Thyroid gland (tissue), 4 donors: ENCODE results near the gene RAB21.

Source experiments
- POLR2A ChIP-seq, 2 donors: fragments of 450-650 bp; IDR thresholded peaks; one replicate each; pipeline ENCODE4 v1.6.1; 2017; ENCODE audit warnings: antibody characterized with exemption in 2 of 2, mild to moderate bottlenecking in 2 of 2, moderate library complexity in 1 of 2
- TF ChIP-seq, protein P1 (sequence below), 6 experiments: fragments of 200-600 bp in 3 of 6; fragments of 450-650 bp in 3 of 6; sonication (generic) in 3 of 6; IDR thresholded peaks; one replicate each; pipeline ENCODE4 v1.5.1; 2016 to 2019; ENCODE audit warnings: antibody characterized with exemption in 6 of 6, mild to moderate bottlenecking in 2 of 6, inconsistent platforms in 1 of 6, moderate library complexity in 1 of 6

DNA sequence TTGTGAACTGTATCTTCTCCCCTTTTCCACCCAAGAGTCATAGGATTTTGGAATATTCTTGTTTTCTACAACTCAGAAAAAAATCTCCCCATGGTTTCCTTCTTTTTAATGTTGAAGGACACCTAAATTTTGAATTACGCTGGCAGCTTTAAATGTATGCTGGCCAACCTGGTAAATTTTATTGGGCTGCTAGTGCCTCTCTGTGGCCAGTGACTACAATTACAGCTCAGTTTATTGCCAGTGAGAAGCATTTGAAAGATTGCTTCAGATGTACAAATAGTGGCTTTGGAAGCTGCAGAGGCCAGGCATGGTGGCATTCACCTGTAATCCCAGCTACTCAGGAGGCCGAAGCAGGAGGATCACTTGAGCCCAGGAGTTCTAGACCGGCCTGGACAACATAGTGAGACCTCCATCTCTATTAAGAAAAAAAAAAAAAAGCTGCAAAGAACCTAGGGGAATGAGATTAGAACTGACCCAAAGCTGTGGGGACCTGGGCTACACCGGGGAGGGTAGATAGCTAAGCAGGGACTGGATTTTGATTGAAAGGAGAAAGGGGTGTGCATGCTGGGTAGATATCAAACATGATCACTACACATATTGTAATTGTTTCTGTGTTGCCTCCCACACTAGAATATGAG lies 7.6 kb upstream of the RAB21 start:
- TF ChIP-seq POLR2A (IDR thresholded peaks at IDR 0.05) = no peak
- TF ChIP-seq, protein P1, sequence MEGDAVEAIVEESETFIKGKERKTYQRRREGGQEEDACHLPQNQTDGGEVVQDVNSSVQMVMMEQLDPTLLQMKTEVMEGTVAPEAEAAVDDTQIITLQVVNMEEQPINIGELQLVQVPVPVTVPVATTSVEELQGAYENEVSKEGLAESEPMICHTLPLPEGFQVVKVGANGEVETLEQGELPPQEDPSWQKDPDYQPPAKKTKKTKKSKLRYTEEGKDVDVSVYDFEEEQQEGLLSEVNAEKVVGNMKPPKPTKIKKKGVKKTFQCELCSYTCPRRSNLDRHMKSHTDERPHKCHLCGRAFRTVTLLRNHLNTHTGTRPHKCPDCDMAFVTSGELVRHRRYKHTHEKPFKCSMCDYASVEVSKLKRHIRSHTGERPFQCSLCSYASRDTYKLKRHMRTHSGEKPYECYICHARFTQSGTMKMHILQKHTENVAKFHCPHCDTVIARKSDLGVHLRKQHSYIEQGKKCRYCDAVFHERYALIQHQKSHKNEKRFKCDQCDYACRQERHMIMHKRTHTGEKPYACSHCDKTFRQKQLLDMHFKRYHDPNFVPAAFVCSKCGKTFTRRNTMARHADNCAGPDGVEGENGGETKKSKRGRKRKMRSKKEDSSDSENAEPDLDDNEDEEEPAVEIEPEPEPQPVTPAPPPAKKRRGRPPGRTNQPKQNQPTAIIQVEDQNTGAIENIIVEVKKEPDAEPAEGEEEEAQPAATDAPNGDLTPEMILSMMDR (IDR thresholded peaks at IDR 0.05) = peak in 5 of 6 experiments; percentile 34 to 86 (median 78)
